Stimulated activated CD4-positive, alpha-beta T cell treated with anti-CD3 and anti-CD28 coated beads, Interleukin-1b, Interleukin-23, amount 100 ng/mL, for 1 hour (primary cell): ENCODE measurements around the gene GOLT1A.

Source experiments
- DNase-seq, 2 donors: peaks; one replicate each; pipeline ENCODE4 v3.0.0-alpha.2; 2020; ENCODE audit warnings: low read depth in 2 of 2

The GOLT1A gene, protein sequence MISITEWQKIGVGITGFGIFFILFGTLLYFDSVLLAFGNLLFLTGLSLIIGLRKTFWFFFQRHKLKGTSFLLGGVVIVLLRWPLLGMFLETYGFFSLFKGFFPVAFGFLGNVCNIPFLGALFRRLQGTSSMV

GRCh38 chr1:204213668-204214662 is at the start of gene GOLT1A:
Gene GOLT1A, minus strand, starts transcription at chr1:204213988. Its CDS starts 82 bp downstream, at chr1:204213906.
- no peak for DNase-seq

- DNase-seq = no peak
These were observed 49.6 kb upstream of the GOLT1A start for GRCh38 chr1:204263254-204263910.

DNA sequence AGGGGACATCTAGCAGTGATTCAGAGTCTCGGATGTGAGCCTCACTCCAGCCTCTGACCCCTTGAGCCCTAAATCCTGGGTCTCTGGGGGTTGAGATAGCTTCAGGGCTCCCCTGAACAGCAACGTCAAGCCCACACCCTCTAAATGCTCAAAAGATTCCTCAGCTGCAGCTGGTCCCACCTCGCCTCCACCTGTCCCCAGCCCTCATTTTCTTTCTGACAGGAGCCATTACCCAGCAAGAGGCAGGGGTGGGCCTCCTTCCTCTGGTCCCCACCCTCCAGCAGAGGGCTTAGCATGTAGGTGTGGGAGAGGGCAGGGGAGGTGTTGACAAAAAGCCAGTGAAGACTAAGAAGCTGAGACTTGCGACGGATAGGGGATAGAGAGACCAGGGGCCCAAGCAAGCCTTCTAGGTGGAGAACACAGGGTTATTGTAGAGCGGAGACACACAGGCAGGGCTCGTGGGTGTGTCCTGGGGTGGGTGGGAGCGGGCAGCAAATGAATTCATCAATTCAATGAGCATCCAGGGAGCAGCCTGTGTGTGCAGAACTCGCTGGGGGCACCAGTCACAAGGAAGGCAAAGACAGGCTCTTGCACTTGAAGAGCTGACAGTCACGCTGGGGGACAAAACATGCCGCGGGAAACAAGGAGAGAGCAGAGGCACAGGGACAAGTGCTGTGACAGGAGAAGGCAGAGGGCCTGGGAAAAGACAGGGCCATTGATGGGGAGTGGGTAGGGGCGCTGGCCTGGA is 48.9 kb upstream of the GOLT1A start:
- DNase-seq = no peak

DNA sequence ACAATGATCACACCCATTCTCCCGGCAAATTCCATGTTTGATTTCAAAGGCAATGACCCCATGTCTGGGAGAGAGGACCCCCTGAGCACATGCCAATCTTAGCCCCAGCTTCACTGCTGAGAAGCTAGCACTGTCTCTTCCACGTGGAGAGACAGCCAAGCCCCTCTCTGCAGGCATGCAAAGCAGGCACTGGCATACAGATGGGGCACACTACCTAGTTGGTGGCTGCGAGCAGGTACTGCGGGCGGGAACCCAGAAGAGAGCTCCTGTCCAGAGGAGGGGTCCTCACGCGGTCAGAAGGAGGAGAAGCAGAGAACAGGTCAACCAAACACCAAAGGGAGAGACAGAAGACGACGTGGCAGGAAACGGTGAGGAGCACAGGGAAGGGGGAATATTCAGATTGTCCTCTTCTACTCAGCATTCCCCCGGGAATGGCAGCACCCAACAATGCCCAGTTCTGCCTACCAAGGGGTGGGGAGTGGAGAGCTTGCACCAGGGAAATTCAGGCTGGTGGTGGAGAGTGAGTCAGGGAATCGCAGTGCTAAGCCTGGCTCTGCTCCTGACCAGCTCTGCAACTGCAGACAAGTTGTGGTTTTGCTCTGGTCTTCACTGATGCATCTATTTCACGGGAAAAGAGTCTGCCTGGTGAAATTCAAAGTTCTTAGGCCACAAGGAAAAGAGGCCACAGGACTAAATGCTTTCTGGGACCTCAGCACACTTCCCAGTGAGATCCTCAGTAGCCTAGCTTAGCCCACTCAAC is 48.1 kb upstream of the GOLT1A start:
- DNase-seq = no peak

GRCh38 chr1:204261266-204261665 is 47.5 kb upstream of the GOLT1A start:
- DNase-seq = no peak

DNA sequence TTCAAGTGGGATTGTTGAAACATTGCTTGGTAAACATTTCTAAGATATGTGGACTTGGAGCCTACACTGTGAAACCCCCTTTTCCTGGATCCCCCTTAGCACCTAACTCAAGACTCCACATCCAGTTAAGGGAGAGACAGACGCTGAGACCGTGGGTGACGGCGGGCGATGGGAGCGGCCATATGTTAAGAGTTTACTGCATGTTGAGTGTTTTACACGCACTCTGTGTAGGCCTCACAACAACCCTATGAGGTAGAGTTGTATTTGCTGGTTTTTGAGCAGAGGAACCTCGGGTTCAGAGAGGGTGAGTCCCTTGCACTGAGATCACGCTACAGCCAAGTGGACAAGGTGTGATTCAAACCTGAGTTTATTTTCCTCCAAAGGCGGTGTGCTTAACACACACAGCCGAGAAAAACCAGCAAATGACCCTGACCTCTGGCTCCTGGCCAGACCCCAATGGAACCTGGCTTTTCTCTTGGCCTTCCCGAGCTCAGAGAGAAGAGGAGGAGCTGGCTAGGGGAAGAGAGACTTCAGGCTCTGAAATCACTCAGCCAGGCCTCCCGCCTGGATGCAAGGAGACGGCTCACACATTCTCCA is 46.9 kb upstream of the GOLT1A start:
- no peak for DNase-seq

- no peak for DNase-seq
These were observed 46.0 kb upstream of the GOLT1A start for GRCh38 chr1:204259782-204260181.

- DNase-seq = no peak
These were observed 45.4 kb upstream of the GOLT1A start for GRCh38 chr1:204259196-204259595.

GRCh38 chr1:204258213-204259115 is 44.7 kb upstream of the GOLT1A start:
- no peak for DNase-seq

DNA sequence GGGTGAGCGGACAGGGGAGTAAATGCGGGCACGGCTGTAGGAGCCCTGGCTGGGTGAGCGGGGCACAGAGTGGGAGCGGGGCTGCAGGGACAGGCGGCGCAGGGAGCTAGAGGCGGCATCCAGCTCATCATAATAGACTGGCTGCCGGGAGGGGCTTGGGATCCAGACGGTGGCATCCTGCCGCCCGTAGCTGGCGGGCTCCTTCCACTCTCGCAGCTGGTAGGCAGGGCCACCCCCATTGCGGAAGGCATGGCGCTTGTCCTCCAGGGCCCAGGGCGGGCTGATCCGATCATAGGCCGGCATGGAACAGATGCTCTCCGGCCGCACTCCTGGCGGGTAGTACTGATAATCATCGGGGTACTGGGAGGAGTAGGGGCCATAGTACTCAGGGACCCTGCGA is 43.7 kb upstream of the GOLT1A start:
- DNase-seq = no peak

GRCh38 chr1:204256531-204256930 is 42.7 kb upstream of the GOLT1A start:
- DNase-seq = no peak

GRCh38 chr1:204255966-204256365 is 42.2 kb upstream of the GOLT1A start:
- no peak for DNase-seq

DNA sequence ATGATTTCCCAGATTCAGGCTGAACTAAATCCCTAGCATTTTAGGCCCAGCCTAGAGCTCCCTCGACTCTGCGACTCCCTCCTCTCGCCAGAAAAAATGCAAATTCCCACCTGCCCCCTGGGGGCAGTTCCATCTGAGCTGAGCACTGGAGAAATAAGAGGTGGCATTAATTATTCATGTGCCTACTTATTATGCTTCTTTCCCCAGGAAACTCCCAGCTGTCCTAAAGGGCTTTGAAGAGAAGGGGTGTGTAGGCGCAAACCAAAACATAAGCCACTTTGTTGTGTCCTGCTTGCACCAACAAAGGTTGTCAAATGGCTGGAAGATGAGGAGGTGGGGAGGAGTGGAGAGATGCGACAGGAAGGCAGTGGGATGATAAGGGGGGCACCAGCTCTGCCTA is 41.4 kb upstream of the GOLT1A start:
- DNase-seq = no peak

DNA sequence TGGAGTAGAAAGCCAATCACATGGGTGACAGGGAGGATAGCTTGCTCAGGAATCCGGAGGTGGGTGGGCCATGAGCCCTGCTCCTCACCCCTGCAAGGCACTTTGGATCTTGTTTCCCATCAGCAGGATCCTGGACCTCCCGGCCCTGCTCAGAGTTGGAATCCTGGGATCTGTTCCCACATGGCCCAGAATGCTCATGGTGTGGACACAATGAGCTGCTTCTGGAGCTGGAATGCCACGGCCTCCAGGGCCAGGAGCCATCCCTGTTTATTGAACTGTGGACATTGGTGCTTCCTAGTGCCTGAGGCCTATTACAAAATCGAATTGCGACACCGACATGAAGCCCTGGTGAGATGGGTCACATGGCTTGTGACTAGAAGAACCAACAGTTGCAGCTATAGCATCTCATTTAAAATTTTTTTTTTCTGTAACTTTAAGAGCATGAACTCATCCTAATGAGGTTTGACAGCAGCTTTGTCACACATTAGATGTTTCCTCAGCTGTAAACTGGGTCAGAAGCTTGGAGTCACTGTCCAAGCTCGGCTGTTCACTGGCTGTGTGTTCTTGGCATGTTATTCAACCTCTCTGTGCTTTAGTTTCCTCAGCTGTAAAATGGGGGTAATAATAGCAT is 40.4 kb upstream of the GOLT1A start:
- no peak for DNase-seq

DNA sequence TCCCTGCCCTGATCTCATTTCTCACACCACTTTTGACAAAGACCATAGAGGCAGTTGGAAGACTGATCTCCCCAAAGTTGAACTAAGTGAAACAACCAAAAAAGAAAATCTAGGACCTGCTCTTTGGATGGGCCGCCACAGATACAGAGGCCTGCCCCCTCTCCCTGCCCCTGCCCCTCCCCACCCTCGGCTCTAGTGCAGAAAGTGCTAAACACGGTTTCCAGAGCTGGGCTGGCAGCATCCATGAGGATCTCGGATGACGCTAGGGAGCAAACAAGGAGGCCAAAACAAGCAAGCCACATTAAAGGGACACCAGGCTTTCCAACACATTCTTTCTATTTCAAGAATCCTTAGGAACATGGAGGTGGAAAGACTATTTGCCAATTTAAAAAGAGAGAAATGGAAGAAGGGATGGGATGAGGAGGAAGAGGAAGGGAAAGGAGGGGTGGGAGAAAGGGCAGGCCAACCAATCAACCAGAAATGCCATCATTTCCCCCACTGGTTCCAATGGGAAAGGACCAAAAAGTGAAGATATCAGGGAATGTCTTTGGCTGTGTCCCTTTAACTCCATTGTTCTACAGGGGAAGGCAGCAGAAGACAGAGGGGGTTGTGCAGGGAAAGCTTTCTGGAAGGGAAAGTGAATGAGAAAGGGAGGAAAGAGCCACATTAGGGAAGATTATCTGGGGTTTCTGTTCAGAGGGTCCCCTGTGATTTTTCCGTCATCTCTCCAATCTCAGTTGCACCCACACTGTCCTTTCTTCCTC is 38.3 kb upstream of the GOLT1A start:
- DNase-seq = no peak

- DNase-seq = no peak
These were observed 37.5 kb upstream of the GOLT1A start for GRCh38 chr1:204251286-204251685.

GRCh38 chr1:204250428-204251030 is 36.7 kb upstream of the GOLT1A start:
- DNase-seq = no peak
